ENCODE data around the gene BRK1.
"Not testable (repeated sequence)": the region's sequence is repeated elsewhere in the genome, so short reads cannot be mapped to it uniquely, and the experiment has no call there.

BRK1 gene

DNA sequence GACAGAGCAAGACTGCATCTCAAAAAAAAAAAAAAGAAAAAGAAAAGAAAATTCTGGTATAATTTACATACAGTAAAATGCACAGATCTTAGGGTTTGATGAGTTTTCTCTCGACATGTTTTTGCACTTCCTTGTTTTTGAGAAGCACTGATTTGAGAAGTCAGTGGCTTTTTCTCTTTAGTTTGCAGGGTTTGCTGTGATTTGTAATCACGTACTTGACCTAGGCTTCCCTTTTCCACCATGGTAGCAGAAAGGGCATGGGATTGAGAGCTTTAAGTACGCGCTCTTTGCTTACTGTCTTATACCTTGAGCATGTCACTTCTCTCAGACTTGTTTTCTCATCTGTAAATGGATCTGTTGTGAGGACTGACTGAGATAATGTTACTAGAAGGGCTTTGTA is 30.2 kb downstream of the BRK1 start:
- no peak for DNase-seq (ENCODE audit: low spot score)
- TF ChIP-seq, protein P1, sequence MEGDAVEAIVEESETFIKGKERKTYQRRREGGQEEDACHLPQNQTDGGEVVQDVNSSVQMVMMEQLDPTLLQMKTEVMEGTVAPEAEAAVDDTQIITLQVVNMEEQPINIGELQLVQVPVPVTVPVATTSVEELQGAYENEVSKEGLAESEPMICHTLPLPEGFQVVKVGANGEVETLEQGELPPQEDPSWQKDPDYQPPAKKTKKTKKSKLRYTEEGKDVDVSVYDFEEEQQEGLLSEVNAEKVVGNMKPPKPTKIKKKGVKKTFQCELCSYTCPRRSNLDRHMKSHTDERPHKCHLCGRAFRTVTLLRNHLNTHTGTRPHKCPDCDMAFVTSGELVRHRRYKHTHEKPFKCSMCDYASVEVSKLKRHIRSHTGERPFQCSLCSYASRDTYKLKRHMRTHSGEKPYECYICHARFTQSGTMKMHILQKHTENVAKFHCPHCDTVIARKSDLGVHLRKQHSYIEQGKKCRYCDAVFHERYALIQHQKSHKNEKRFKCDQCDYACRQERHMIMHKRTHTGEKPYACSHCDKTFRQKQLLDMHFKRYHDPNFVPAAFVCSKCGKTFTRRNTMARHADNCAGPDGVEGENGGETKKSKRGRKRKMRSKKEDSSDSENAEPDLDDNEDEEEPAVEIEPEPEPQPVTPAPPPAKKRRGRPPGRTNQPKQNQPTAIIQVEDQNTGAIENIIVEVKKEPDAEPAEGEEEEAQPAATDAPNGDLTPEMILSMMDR (IDR thresholded peaks at IDR 0.05; ENCODE audit: extremely low read depth, missing control alignments), result no peak

DNA sequence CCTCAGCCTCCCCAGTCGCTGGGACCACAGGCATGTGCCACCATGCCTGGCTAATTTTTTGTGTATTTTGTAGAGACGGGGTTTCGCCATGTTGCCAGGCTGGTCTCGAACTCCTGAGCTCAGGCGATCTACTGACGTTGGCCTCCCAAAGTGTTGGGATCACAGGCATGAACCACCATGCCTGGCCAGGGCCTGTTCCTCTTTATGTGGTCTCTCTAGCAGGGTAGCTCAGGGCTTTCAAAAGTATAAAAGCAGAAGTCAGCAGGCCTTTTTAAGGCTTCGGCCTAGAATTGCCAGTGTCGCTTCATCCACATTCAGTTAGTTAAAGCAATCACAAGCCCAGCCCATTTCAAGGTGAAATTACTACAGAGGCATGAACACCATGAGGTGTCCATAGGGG is 33.8 kb downstream of the BRK1 start:
- no peak for DNase-seq (ENCODE audit: low spot score)

DNA sequence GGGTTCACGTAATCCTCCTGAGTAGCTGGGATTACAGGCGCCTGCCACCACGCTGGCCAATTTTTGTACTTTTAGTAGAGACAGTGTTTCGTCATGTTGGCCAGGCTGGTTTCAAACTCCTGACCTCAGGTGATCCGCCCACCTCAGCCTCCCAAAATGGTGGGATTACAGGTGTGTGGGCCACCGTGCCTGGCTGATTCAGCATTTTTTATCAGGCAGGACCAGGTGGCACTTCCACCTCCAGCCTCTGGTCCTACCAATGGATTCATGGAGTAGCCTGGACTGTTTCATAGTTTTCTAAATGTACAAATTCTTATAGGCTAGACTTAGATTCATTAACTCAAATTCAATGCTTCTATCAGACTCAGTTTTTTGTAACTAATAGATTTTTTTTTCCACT is 35.5 kb downstream of the BRK1 start:
- TF ChIP-seq, protein P1 (IDR thresholded peaks at IDR 0.05; ENCODE audit: extremely low read depth, missing control alignments), result no peak
- DNase-seq (ENCODE audit: low spot score), result no peak

More for the DNA sequence above, 33.8 kb downstream of the BRK1 start:
- TF ChIP-seq, protein P1 (IDR thresholded peaks at IDR 0.05; ENCODE audit: extremely low read depth, missing control alignments), result no peak

DNA sequence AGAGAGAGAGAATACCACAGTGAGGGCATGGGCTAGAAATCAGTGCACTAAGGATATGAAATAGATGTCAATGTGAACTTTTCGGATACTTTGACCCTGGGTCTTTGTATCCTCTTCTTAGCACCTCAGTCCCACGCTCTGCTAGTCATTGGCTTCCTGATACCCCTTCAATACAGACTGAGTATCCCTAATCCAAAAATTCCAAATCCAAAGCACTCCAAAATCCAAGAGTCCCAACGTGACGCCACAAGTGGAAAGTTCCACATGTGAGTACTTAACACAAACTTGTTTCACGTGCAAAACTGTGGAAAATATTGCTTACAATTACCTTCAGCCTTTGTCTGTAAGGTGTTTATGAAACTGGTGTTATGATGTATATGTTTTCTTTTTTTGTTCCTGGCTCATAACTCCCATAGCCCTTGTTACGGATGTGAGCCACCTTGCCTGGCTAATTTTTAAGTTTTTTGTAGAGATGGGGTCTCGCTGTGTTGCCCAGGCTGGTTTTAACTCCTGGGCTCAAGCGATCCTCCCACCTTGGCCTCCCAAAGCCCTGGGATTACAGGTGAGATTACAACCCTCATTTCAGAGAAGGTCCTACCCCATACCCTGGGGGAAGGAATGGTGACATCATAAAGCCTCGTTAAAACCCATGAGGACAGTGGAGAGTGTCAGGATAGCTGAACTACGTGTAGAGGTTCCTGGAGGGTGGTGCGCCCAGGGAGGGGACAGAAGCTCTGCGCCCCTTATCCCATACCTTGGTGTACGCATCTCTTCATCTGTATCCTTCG is 39.1 kb downstream of the BRK1 start:
- TF ChIP-seq, protein P1 (IDR thresholded peaks at IDR 0.05; ENCODE audit: extremely low read depth, missing control alignments), result no peak
- no peak for DNase-seq (ENCODE audit: low spot score)

DNA sequence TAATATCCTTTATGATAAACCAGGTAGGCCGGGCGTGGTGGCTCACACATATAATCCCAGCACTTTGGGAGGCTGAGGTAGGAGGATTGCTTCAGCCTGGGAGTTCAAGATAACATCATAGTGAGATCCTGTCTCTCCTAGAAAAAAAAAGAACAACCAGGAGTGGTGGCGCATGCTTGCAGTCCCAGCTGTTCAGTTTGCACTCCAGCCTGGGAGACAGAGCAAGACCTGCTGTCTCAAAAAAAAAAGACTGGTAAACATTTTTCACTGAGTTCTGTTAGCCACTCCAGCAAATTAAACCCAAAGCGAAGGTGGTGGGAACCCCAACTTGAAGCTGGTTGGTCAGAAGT is 39.6 kb downstream of the BRK1 start:
- no peak for DNase-seq (ENCODE audit: low spot score)
- TF ChIP-seq, protein P1 (IDR thresholded peaks at IDR 0.05; ENCODE audit: extremely low read depth, missing control alignments), result no peak

DNA sequence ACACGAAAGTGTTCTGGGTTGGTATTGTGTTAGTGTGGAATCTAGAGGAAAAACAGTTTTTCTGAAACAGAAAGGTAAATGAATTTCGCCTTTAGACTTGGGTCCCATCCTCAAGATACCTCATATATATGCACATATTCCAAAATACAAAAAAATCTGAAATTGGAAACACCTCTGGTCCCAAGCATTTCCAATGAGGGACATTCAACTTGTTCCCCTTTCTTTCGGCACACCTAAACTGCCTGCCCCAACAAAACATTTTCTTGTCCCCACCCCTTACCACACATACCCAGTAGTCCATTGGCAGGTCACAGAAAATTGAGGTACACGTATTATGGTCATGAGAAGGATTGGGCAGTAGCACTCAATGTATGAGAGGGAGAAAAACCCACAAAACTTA is 40.2 kb downstream of the BRK1 start:
- TF ChIP-seq, protein P1 (IDR thresholded peaks at IDR 0.05; ENCODE audit: extremely low read depth, missing control alignments), result no peak

DNA sequence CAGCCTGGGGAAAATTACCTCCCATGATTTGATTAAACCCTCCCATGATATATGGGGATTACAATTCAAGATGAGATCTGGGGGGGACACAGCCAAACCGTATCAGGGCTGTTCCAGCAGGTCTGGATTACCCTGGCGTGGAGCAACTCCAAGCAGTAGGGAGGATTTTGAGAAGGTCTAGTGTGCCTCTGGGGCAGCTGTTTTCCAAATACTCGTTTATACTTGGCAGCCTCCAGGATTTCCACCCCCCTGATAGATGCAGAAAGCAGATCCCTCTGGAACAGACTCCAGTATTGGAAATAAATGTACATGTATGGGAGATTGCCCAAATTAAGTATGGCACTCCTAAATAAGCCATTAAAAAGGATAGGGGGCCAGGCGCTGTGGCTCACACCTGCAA is 41.6 kb downstream of the BRK1 start:
- TF ChIP-seq, protein P1 (IDR thresholded peaks at IDR 0.05; ENCODE audit: extremely low read depth, missing control alignments), result no peak

More for the DNA sequence above, 40.2 kb downstream of the BRK1 start:
- no peak for DNase-seq (ENCODE audit: low spot score)

DNA sequence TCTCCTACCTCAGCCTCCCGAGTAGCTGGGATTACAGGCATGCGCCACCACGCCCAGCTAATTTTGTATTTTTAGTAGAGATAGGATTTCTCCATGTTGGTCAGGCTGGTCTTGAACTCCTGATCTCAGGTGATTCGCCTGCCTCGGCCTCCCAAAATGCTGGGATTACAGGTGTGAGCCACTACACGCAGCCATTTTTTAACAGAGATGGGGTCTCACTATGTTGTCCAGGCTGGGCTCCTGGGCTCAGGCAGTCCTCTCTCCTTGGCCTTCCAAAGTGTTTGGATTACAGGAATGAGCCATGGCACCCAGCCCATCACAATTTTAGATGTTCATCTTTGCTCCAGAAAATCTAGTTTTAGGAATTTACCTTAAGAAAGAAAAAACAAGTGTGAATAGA is 43.1 kb downstream of the BRK1 start:
- DNase-seq (ENCODE audit: low spot score), result not testable (repeated sequence)

More for the DNA sequence above, 41.6 kb downstream of the BRK1 start:
- no peak for DNase-seq (ENCODE audit: low spot score)

Data from GM20000 (cell line).